IMR-90 (cell line): ENCODE data around the gene PAPSS1. TPM values are rescaled to one million over a fixed set of nuclear protein-coding genes. Genes with fewer than 3 reads are reported as not detected.

Source experiments
- ATAC-seq: fragments of 200-7000 bp; cut with Tn5 transposase; 2 replicates; pipeline ENCODE4 v1.9.1; 2020; ENCODE audit warnings: low read depth, mild to moderate bottlenecking, moderate library complexity
- BruUV-seq: library from RNA; stranded (reverse); fragments of 400-500 nt; replicated peaks from 2 replicates; lab custom pipeline; 2021; lab: Mats Ljungman, UMichigan
- CTCF ChIA-PET: fragments of 300-600 bp; formaldehyde crosslinking; extraction: SDS; loops from one replicate; lab custom pipeline; 2021; ENCODE audit warnings: antibody characterized with exemption; lab: Yijun Ruan, JAX
- POLR2A ChIA-PET: fragments of 300-600 bp; sonication (Branson Sonifier 250); formaldehyde crosslinking; loops from one replicate; lab custom pipeline; 2022; ENCODE audit warnings: antibody characterized with exemption; ENCODE audit not compliant: unreplicated experiment; lab: Charles Lee
- DNase-seq: peaks from one replicate; pipeline ENCODE4 v3.0.0; 2013
- H2AFZ ChIP-seq: replicated peaks from 2 replicates; pipeline ENCODE3; 2013; ENCODE audit warnings: low read length, mild to moderate bottlenecking; ENCODE audit not compliant: poor library complexity
- H2AK5ac ChIP-seq: 2 replicates; pipeline ENCODE4 v1.6.1; 2013; ENCODE audit warnings: low read depth, low read length, inconsistent platforms
- H2AK9ac ChIP-seq: replicated peaks from 2 replicates; pipeline ENCODE3; 2013; ENCODE audit warnings: mild to moderate bottlenecking, low read depth, low read length, moderate library complexity; ENCODE audit not compliant: poor library complexity
- H2BK120ac ChIP-seq: 2 replicates; pipeline ENCODE4 v1.6.1; 2013; ENCODE audit warnings: low read depth, low read length, inconsistent platforms
- H2BK15ac ChIP-seq: 3 replicates; pipeline ENCODE4 v1.6.1; 2013; ENCODE audit warnings: low read depth, low read length, inconsistent platforms
- H2BK20ac ChIP-seq: 2 replicates; pipeline ENCODE4 v1.6.1; 2013; ENCODE audit warnings: low read depth, mild to moderate bottlenecking, inconsistent platforms, low read length, moderate library complexity
- H2BK5ac ChIP-seq: 2 replicates; pipeline ENCODE4 v1.6.1; 2013; ENCODE audit warnings: mild to moderate bottlenecking, low read depth, low read length, inconsistent platforms; ENCODE audit not compliant: poor library complexity, severe bottlenecking
- H3K14ac ChIP-seq: replicated peaks from 2 replicates; pipeline ENCODE4 v1.6.1; 2013; ENCODE audit warnings: low read depth, low read length, inconsistent platforms
- H3K18ac ChIP-seq: 2 replicates; pipeline ENCODE4 v1.6.1; 2013; ENCODE audit warnings: low read depth, low read length, control low read depth
- H3K23ac ChIP-seq: 2 replicates; pipeline ENCODE4 v1.6.1; 2013; ENCODE audit warnings: low read depth, low read length, inconsistent platforms
- H3K27ac ChIP-seq: 2 replicates; pipeline ENCODE4 v1.5.1; 2013; ENCODE audit warnings: mild to moderate bottlenecking, control low read depth, low read length; ENCODE audit not compliant: insufficient read depth
- H3K27me3 ChIP-seq: 2 replicates; pipeline ENCODE4 v1.6.1; 2013; ENCODE audit warnings: low read length; ENCODE audit not compliant: control insufficient read depth, insufficient read depth
- H3K36me3 ChIP-seq: 2 replicates; pipeline ENCODE4 v1.6.1; 2013; ENCODE audit warnings: low read length, mixed read lengths; ENCODE audit not compliant: control insufficient read depth, insufficient read depth
- H3K4ac ChIP-seq: 2 replicates; pipeline ENCODE4 v1.6.1; 2013; ENCODE audit warnings: low read depth, low read length, inconsistent platforms
- H3K4me1 ChIP-seq: 2 replicates; pipeline ENCODE4 v1.6.1; 2013; ENCODE audit warnings: low read length, mixed read lengths; ENCODE audit not compliant: control insufficient read depth, insufficient read depth
- H3K4me2 ChIP-seq: 2 replicates; pipeline ENCODE4 v1.6.1; 2013; ENCODE audit warnings: low read depth, mild to moderate bottlenecking, control low read depth, low read length, moderate library complexity
- H3K4me3 ChIP-seq: 2 replicates; pipeline ENCODE4 v1.5.1; 2013; ENCODE audit warnings: low read depth, mild to moderate bottlenecking, control low read depth, low read length, moderate library complexity; ENCODE audit not compliant: insufficient read depth
- H3K56ac ChIP-seq: 2 replicates; pipeline ENCODE4 v1.6.1; 2013; ENCODE audit warnings: low read length, inconsistent platforms; ENCODE audit not compliant: insufficient read depth; ENCODE audit errors: extremely low read depth
- H3K79me1 ChIP-seq, 2 experiments: 2 replicates each; pipeline ENCODE4 v1.6.1; 2013; ENCODE audit warnings: low read length in 2 of 2, inconsistent platforms in 1 of 2, low read depth in 1 of 2
- H3K9ac ChIP-seq: 2 replicates; pipeline ENCODE4 v1.6.1; 2013; ENCODE audit warnings: low read depth, low read length, control low read depth
- H3K9me1 ChIP-seq: 2 replicates; pipeline ENCODE4 v1.6.1; 2013; ENCODE audit warnings: low read length, inconsistent platforms; ENCODE audit not compliant: insufficient read depth
- H3K9me3 ChIP-seq: 2 replicates; pipeline ENCODE4 v1.6.1; 2013; ENCODE audit warnings: low read length; ENCODE audit not compliant: control insufficient read depth, insufficient read depth
- H4K20me1 ChIP-seq: 2 replicates; pipeline ENCODE4 v1.6.1; 2013; ENCODE audit warnings: low read length, inconsistent platforms; ENCODE audit not compliant: insufficient read depth
- H4K5ac ChIP-seq: 2 replicates; pipeline ENCODE4 v1.6.1; 2013; ENCODE audit warnings: mild to moderate bottlenecking, low read depth, low read length, control low read depth
- H4K8ac ChIP-seq, 2 experiments: 2 replicates each; pipeline ENCODE4 v1.6.1; 2013; ENCODE audit warnings: low read depth in 2 of 2, low read length in 2 of 2, control low read depth in 1 of 2, inconsistent platforms in 1 of 2
- H4K91ac ChIP-seq: 2 replicates; pipeline ENCODE4 v1.6.1; 2013; ENCODE audit warnings: low read depth, low read length, inconsistent platforms; ENCODE audit not compliant: insufficient read depth
- BHLHE40 ChIP-seq: fragments of 150-350 bp; IDR thresholded peaks from 2 replicates; pipeline ENCODE4 v1.6.1; 2016; ENCODE audit warnings: mild to moderate bottlenecking, low read depth, low read length
- FOS ChIP-seq: fragments of 150-350 bp; IDR thresholded peaks from 2 replicates; pipeline ENCODE4 v1.6.1; 2016; ENCODE audit warnings: low read depth, low read length
- MAFK ChIP-seq: IDR thresholded peaks from 2 replicates; pipeline ENCODE4 v1.6.1; 2012; ENCODE audit warnings: low read depth, low read length, improper control_type of control experiment
- MAZ ChIP-seq: IDR thresholded peaks from 2 replicates; pipeline ENCODE4 v1.6.1; 2012; ENCODE audit warnings: low read depth, mild to moderate bottlenecking, low read length, improper control_type of control experiment, moderate library complexity, borderline replicate concordance
- NFE2L2 ChIP-seq: fragments of 150-350 bp; IDR thresholded peaks from 2 replicates; pipeline ENCODE4 v1.6.1; 2016; ENCODE audit warnings: low read depth, mild to moderate bottlenecking, low read length
- WGBS, 2 experiments: methylation state at CpG; one replicate each; pipeline versions ENCODE4 v1.1.5 to v1.1.7; 2013; ENCODE audit warnings: missing lambda C conversion rate in 2 of 2; ENCODE audit not compliant: insufficient read length in 1 of 2; ENCODE audit errors: extremely low coverage in 2 of 2; 5-methylcytosine and 5-hydroxymethylcytosine counted together
- dilution Hi-C: fragments of 300-500 bp; cut with HindIII; formaldehyde crosslinking; loops from one replicate; pipeline ENCODE4 v1.14.3; 2018; ENCODE audit warnings: low sequenced_read_pairs; ENCODE audit not compliant: unreplicated experiment
- in situ Hi-C: fragments of 300-500 bp; cut with MboI; formaldehyde crosslinking; loops from 3 replicates; pipeline ENCODE4 v1.14.3; 2019; ENCODE audit warnings: low sequenced_read_pairs, inconsistent platforms, mixed read lengths
- intact Hi-C: fragments of 100-400 bp; cut with micrococcal nuclease; formaldehyde crosslinking; loops from 2 replicates; pipeline ENCODE4 v1.10.0; 2022
- polyA plus RNA-seq, 3 experiments: library from polyadenylated mRNA; depleted of rRNA; stranded (reverse); fragments of >200 nt; gene quantifications; 2 replicates each; pipeline ENCODE4 v1.2.3, GENCODE V29; 2012; ENCODE audit warnings: low replicate concordance in 1 of 3
- total RNA-seq: library from RNA; depleted of rRNA; stranded (reverse); fragments of >200 nt; gene quantifications from 2 replicates; pipeline ENCODE4 v1.2.3, GENCODE V29; 2012

PAPSS1 gene
- total and polyA plus RNA-seq, 2 of the 4 experiments (the other 2 are of a cell fraction) = 71.8 to 82.8 TPM

- Histone ChIP-seq H4K91ac (no peak overlapping the region), H4K5ac (no peak overlapping the region), H3K9me3 (no peaks in the 10 kb centered on the region), H3K4me2 (no peak overlapping the region), H3K23ac (no peak overlapping the region), H2BK120ac (no peak overlapping the region), H3K9ac (no peak overlapping the region), H3K4ac (no peak overlapping the region), H4K8ac (no peak overlapping the region), H3K18ac (no peak overlapping the region), H3K4me3 (no peak overlapping the region), H2AK9ac (no peak overlapping the region), H3K36me3 (no peaks in the 10 kb centered on the region), H4K20me1 (no peaks in the 10 kb centered on the region), H2AK5ac (no peak overlapping the region), H3K56ac (no peak overlapping the region), H3K4me1 (peaks cover 3% of the 10 kb centered on the region; the same call in 1 of the 2 replicates), H3K14ac (no peak overlapping the region), H2AFZ (no peak overlapping the region), H2BK15ac (no peak overlapping the region), H2BK5ac (no peak overlapping the region), H3K9me1 (no peaks in the 10 kb centered on the region), H3K79me1 (peaks cover 0 to 3% of the 10 kb centered on the region in 2 experiments; a peak in 1 of 4 replicates), H3K27ac (no peak overlapping the region), H2BK20ac (no peak overlapping the region), H3K27me3 (no peaks in the 10 kb centered on the region)
- no CpG with 5 or more reads among the region's 2 CpGs for WGBS, 2 experiments
- ChIA-PET POLR2A (no interaction called here), CTCF (interaction anchor here (1.5 kb wide), 1 partner anchor 24 kb away, joined by 3 read pairs; no protein-coding TSS in a partner anchor)
- BruUV-seq = no TSS peak
- in situ Hi-C loops (no loop called here), intact Hi-C loops (no loop called here), dilution Hi-C loops (no loop called here)
- DNase-seq (no peak), ATAC-seq (no peak)
- TF ChIP-seq BHLHE40 (no peak), NFE2L2 (no peak), MAFK (peak; percentile 64), FOS (no peak), MAZ (no peak)
These were observed 96.0 kb downstream of the PAPSS1 start for GRCh38 chr4:107624024-107624423.
